ENCODE results near the gene ACBD6.

- TF ChIP-seq HDAC6 (IDR thresholded peaks at IDR 0.05; ENCODE audit: unreplicated experiment) (no peak), ELK1 (IDR thresholded peaks at IDR 0.05; ENCODE audit: low read depth, low read length) (no peak), HDGF (IDR thresholded peaks at IDR 0.05) (no peak), CTCF (IDR thresholded peaks at IDR 0.05 in 2 of 3, conservative IDR thresholded peaks at IDR 0.05 in 1 of 3; ENCODE audit: control insufficient read depth in 2 of 3, extremely low read depth in 1 of 3, insufficient read depth in 1 of 3, low read depth in 3 of 3, low read length in 3 of 3) (no peak), TBL1XR1 (IDR thresholded peaks at IDR 0.05; ENCODE audit: low read depth, low read length) (no peak), EZH2 (IDR thresholded peaks at IDR 0.05; ENCODE audit: borderline replicate concordance, control insufficient read depth, low read depth, low read length) (no peak), SMAD1 (IDR thresholded peaks at IDR 0.05; ENCODE audit: low read depth, partially characterized antibody) (no peak), POLR2A (IDR thresholded peaks at IDR 0.05; ENCODE audit: low read depth, low read length) (no peak), ZNF384 (IDR thresholded peaks at IDR 0.05; ENCODE audit: borderline replicate concordance, low read depth, low read length) (no peak), RCOR1 (conservative IDR thresholded peaks at IDR 0.05; ENCODE audit: low read depth, low read length) (no peak), ZBED1 (IDR thresholded peaks at IDR 0.05; ENCODE audit: borderline replicate concordance) (no peak), NR2C1 (IDR thresholded peaks at IDR 0.05) (no peak), YY1 (IDR thresholded peaks at IDR 0.05; ENCODE audit: low read depth, low read length) (no peak), GABPA (IDR thresholded peaks at IDR 0.05; ENCODE audit: low read depth) (no peak)
Measured at GRCh38 chr1:180370188-180370587, 132.2 kb downstream of the ACBD6 start.

All from GM12878 (cell line).